ENCODE data around the gene MTA3.

Gene MTA3

DNA sequence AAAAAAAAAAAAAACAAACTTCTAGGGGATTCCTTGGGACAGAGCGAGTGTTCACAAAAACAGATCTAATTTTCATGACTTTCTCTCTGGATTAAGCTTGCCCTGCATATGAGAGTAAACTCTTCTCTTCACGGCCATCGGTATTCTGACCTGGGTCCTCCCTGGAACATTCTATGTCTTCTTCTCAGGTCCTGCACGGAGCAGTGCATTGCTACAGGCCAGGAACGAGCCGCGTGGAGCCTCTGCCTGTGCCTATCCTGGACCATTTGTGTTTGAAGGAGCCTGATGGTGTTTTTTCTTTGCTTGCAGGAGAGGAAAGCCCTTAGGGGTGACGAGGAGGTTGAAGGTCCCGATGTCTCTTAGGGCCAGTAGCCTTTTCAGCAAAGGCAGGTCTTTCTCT lies 197.3 kb downstream of the MTA3 start:
- no peak for DNase-seq

DNA sequence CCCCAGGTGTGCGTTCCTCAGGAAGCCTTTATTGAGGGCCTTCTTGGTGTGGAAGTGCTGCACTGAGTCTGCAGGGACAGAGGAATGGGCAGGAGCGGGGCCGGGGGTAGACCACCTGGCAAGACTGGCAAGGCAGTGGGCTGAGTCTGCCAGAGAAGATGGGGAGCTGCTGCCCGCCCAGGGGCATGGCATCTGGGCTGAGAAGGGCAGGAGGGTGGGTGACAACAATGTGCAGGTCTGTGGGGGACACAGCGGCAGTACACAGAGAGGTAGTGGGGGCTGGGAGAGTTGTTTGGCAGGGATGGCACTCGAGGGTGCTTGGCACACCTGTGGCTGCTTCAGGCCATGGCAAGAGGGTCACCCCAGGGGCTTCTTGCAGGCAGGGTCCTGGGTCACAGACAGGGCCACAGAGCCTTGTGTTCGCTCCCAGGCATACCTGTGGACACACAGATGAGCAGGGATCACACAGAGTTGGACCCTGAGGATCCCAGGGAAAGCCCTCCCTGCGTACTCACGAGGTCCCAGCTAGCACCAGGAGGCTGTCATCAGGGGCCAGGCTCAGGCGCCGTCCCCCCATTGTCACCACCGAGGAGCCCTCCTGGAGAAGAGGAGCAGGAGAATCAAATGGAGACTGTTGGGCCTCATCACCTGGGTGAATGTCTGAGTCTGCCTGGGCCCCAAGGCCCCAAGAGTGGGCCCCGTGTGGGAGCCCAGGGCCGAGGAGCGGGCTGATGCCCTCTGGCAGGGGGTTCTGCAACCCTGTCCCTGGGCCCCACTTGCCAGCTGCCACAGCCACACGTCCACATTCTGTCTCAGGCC lies 198.9 kb downstream of the MTA3 start:
- DNase-seq, result no peak

DNA sequence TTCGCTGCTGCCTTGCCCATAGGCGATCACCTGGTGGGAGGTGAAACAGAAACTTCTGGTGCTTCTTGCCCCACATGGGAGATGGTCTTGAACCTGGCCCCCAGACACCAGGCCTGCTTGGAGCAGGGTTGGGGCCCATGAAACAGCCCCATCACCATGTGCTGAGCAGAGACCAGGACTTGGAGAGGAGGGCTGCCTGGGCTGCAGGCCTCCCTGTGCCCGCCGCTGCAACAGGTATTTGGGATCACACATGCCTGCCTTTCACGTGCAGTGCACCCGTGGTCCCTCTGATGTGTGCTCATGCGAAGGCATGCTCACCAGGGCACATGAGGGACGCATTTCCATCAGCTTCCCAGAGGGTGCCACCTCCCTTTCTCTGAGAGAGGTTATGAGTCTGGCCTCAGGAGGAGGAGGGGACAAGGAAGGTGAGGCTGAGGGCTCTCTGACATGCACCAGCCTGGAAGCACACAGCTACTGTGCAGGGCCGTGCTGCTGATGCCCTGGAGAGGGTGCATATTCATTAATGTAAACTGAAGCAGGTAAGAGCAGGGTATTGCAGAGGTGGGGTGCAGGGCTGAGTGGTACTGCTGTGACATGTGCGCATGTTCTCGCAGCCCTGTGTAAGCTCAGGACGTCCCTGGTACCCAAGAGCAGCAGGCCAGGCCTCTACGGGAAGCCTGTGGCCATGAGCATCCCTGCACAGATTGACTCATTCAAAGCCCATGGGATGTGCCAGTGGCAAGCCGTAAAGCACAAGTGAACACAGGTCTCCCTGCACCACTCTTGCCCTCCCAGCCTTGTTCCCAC lies 199.7 kb downstream of the MTA3 start:
- DNase-seq, result no peak

DNA sequence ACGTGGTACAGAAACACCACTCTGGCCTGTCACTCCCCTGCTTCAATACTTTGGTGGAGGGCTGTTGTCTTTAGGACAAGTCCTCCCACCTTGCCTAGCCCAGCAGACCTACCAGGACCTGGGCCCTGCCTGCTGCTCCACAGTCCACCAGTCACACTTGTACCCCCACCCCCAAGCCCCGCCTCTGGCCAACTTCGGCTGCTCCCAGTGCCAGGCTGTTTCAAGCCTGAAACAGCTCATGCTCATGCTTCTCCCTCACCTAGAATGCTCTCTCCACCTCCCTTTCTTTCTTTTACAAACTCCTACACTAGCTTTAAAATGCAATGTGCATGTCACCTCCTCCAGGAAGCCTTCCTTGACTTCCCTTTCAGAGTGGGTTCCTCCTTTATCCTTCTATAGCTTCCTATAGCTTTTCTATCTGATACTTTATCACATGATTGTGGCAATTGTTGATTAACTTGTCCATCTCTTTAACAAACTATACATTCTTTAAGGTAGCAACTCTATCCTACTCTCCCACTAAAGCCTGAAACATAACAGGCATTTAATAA lies 200.3 kb downstream of the MTA3 start:
- no peak for DNase-seq

DNA sequence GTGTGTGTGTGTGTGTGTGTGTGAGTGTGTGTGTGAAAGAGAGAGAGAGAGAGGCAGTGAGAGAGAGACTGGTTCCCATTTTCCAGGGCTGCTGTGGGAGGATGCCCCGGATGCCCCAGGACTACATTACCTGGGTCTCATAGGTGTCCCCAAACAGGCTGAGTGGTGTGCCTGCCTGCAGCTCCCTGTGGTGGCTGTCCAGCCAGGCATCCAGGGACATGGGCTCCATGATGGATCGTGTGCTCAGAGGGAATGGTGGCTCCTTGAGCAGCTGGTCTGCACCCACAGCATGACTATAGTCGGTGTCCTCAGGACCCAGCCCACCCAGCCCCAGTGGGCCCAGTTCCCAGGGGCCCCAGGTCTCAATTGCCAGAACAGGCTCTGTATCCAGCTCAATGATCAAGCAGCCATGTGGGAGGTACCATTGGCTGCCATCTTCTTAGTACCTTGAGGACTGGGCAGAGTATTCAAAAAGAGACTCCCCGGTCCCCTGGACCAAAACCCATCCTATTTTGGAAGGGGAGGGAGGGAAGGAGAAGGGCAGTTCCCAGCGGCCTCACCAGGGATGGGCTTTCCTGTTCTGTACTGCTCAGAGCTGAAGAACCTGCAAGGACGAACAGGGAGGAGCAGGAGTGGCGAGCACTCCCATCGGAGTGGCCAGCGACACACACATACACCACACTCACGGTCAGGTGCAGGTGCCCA lies 201.3 kb downstream of the MTA3 start:
- no peak for DNase-seq

DNA sequence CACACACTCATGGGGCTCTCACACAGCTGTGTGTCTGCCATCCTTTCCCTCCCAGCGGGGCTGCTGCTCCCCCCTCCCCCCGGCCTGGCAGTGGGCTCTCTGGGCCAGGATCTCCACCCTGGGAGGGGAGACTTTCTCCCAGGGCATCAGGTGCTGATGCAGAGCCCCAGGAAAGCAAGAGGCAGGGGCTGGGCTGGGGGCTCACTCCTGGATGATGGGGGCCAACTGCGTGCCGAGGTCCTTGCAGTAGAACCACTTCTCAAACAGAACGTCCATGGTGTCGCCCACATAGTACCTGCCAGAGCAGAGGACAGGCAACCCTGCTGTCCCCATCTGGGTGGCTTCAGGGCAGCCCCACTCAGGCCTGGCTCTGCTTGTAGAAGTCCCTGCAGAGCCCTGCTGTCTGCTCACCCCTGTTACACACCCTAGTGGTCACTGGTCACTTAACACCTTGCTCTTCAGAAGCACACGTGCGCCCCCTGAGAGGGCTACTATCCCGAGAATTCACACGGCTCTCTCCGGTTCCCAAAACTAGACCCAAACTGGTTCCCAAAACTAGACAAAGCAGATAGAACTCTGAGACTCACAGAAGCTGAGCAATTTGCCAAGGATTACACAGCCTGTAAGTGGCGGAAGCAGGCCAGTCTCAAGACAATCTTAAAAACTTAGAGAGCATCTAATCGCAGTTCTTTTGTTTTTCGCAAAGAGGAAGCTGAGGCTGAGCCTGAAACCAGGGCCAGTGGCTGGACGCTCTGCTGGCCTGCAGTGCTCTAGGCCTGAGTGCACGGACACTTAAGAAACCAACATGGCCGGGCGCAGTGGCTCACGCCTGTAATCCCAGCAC lies 202.1 kb downstream of the MTA3 start:
- no peak for DNase-seq

DNA sequence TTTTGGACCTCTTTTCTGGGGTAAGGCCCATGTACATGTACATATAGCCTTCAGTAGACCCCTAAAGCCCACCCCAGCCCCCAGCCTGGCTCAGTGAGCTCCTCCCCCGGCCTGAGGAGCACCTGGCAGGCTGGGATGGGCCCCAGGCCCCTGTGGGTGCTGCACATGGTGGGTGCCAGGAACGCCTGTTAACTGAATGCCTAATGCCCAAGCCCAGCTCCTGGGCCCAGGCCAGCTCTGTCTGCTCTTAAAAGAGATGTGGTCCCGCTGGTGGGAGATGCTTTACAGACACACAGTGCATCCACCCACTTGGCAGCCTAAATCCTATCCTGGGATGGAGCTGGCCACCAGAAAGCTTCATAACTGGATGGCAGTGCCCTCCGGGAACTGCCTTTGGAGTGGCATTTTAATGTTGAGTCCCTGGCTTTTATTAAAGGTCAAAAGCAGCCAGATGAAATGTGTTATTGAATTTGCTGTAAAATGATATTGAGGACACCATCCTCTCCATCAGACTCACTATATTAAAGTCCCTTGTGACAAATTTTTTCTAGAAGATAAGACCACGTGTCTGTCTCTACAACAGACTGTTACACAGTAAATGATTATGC lies 203.2 kb downstream of the MTA3 start:
- DNase-seq, result no peak

DNA sequence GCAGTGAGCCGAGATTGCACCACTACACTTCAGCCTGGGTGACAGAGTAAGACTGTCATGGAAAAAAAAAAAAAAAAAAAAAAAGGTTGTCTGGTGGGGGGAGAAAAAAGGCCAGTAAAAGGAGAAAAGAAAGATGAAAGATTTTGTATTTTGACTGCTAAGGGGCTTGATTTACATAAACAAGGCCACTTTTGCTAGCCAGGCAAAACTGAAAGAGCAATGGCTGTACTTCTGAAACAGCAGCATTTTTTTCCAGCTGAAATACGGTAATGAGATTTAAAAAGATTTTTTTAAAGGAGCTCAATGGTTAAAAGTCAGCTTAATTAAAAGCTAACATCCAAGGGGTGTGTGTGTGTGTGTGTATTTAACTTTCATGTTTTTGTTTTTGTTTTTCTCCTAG lies 206.8 kb downstream of the MTA3 start:
- no peak for DNase-seq

DNA sequence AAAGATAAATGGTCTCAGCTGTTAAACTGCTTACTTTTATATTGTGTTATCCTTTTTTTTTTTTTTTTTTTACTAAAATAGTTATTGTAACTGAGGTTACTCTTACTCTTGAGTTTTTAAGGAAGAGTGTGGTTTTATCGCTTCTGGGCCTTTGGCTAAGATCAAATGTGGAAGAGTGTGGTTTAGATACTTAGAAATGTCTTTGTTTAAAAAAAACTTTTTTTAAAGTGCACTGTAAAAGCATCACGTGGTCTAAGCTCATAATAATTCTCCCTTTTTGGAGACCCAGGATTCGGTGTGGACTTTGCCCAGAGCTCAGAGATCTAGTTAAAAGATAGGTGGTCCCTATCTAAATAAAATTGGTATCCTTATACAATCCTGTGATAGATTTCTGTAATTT lies 207.4 kb downstream of the MTA3 start:
- no peak for DNase-seq

DNA sequence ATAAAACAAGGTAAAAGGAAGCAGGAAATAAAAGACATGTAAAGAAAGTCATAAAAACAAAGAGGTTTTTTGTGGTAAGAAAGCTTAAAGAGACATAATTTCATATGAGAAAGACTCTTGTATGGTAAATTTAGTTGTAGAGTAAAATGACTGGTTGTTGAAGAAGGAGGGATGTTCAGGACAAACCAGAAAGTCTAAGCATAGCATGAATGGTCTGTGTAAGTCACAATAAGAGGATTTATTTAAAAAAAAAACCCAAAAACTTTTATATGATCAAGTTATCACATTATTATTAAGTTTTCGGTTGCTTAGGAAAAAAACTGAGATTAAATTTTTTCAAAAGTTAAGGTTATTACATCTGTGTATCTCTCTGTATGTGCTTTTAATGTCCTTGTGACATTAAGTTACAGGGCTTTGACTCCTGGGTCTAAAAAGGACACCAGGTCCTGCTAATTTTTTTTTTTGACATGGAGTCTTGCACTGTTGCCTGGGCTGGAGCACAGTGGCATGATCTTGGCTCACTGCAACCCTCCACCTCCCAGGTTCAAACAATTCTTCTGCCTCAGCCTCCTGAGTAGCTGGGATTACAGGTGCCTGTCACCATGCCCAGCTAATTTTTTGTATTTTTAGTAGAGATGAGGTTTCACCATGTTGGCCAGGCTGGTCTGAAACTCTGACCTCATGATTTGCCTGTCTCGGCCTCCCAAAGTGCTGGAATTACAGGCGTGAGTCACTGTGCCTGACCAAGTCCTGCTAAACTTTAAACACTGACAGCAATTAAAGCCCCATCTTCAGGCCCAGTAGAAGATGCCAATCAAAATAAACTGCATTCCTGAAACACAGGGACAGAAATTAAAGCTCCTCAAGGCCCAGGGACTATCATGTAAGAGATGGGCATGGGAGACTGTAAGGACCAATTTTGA lies 209.7 kb downstream of the MTA3 start:
- DNase-seq, result no peak

DNA sequence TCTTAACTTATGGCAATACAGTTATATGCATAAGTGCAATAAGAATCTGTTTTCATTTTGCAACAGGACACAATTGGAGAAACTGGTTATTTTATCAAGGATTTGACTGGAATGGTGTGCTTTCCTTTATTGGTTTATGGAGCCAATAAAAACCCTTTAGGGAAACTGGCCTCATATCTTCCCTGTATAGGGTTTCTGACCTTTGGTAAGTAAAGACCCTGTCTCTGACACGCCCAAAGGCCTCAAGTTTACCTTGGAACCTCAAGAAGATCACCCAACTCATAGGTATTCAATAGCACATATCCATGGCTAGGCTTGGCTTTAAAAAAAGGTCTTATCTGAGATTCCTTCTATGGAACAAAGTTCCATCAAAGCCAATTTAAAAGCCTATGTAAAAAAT lies 212.7 kb downstream of the MTA3 start:
- no peak for DNase-seq

DNA sequence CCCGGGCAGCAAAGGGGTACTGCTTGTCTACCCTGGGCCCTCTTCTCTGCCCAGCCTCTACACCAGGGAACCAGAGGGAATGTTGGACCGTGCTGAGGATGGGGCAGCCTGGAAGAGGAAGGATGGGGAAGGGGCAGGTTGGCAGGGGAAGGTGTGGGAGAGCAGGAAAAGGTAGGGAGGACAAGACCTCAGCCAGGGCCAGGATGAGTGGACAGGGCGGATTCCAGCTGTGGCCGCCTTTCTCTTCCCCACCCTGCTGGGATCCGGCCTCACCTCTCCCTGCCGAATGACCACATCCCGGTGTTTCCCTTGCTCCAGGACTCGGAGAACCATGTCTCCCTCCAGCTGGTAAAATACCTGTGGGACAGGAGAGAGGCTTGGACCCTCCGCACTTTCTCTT lies 215.1 kb downstream of the MTA3 start:
- no peak for DNase-seq

DNA sequence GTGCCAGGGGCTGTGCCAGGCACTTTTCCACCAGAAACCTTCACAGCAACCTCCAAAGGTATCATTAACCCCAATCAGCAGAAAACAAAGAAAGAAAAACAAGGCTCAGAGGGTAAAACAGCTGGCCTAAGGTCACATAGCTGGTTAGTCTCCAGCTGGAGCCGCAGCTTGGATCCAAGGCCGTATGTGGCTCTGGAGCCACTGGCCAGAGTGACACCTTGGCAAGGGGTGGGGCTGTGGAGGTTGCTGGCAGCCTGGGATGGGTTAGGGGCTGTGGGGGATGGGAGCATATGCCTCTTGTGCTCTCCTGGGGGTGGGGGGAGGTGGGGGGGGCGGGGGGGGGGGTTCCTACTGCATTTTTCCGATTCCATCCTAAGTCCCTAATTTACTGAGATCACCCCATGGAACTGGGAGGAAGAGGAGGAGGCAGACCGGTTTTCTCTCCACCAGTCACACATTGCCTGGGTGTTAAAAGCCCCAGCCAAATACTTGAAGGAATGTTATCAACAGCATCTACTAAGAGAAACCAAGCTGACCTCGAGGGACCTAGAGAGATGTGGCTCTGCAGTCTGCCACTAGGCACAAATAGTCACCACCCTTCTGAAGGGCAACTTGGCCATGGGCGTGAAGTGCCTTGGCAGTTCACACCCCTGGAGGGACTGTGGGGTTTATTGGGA lies 215.9 kb downstream of the MTA3 start:
- no peak for DNase-seq

DNA sequence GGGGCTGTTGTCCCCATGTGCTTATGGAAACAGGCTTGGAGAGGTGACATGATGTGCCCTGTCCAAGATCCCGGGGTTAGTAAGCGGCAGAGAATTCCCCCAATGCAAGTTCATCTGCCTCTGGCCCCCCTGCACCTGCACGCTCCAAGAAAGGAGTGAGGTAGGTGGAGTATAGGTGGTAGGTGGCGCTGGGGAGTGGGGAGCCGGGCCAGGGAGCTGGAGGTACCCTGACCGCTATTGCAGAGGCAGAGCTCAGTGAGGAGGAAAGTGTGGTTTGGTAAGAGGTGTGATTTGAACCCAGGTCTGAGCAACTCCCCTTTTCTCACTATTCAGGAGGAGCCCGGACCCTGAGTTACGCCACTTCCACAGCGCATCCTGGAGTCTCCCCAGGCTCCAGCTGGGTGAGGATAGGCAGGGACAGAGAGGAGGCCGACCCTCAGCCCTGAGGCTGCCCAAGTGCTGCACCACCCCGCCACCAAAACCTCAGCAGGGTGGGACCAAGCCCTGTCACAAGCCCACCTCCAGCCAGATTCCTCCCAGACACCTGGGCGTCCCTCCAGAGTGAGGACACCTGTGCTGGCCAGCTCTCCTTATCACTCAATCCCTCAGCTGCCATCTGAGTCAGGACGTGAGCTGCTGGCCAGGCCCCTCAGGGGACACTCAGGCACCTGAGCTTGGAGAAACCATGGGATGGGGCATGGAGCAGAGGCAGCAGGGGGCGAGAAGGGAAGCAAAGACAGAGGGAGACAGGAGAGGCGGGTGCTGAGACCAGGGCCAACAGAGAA lies 218.3 kb downstream of the MTA3 start:
- DNase-seq, result no peak

DNA sequence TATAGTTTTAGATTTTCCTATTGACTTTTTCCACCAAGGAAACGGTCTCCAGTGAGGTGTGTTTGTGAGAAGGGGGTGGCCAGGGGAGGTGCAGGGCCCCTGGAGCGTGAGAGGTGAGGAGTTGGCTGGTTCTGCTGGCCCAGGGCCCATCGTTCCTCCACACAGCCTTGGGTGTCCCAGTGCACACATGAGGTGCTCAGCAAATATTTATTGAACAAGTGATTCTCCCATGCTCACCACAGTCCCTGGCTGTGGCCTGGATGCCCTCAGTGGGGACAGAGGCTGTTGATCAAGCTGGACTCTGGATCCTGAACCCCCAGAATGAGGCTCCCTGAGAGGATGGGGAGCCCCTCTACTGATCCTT lies 219.0 kb downstream of the MTA3 start:
- no peak for DNase-seq

DNA sequence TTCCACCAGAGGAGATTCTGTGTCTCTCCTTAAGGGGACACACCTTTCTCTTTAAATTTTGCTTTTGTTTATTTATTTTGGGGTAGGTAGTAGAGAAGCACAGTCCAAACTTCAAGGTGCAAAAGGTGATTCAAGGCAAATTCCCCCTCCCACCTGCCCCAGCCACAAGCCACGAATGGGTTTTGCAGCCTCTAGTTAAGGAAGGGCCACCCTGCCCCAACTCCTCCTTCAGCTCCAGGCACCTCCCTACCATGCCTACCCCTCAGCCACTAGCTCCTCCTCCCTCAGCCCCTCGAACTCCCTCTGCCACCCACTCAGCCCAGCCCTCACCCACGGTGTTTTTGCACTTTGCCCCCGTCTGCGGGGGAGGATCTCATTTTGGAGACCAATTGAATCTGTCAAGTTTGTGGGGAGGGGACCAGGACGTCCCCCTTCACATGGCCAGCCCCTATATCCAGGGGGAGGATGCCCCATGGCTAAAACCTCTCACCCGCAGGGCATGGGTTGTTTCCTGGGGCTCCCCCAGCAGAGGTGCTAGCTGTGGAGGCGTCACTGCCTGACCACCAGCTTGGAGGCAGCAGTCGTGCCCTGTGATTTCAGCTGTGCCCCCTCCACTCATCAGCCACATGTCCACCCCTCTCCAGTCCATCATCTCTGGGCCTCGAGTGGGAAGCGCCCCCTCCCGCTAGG lies 219.5 kb downstream of the MTA3 start:
- no peak for DNase-seq

DNA sequence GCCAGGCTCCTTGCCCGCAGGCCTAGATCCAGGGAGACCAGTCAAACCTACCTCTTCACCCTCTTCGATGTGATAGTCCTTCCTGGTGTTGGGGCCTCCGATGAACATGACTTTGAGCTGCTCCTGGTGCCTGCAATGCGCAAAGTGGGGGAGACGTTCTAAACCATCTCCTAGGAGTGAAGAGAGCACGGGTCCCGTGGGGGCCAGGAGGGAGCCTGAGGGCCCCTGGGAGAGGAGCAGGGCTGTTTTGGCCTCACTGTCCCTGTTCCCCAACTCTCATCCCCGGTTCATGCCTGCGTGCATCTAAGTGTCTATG lies 220.0 kb downstream of the MTA3 start:
- no peak for DNase-seq

DNA sequence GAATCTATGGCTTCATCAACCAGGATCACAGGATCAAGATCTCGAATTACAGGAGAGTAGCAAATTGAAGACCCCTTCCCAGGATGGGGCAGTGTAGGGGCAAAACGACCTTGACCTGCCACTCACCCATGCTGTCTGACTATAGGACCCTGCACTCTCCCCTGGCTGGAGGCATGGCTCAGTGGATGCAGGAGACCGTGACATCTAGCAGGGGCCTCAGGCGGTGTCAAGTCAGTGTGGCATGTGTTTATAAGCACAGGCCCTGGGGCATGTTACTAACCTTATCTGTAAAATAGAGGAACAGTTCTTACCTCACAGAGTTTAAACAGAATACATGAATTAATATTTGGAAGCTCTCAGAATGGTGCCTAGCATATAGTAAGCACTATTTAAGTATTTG lies 220.4 kb downstream of the MTA3 start:
- no peak for DNase-seq

DNA sequence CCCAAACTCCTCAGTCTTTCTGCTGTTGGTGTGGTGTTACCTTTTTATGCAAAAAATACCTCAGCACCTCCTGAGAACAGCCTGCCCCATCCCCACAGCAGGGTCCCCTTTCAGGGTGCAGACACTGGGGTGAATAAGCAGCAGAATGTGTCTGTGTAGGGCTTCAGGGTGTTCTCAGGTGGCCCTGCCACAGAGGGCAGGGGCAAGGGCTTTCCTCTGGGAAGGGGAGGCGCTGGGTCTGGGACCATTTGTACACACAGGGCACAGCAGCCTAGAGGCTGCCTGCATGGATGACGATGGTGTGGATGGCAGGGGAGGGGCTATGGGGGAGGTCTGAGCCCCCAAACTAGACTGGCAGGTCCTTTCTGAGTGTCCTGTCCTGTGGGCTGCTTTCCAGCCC lies 221.3 kb downstream of the MTA3 start:
- no peak for DNase-seq

Data from NCI-H2029 (cell line).